Measurements from ENCODE around the gene TPGS1. TPM values are rescaled to one million over a fixed set of nuclear protein-coding genes. Genes with fewer than 3 reads are reported as not detected.

Gene TPGS1
- total RNA-seq, 1 experiment from 2014 or later: 26.2 TPM

- no peak for DNase-seq (ENCODE audit: low read depth)
Measured at GRCh38 chr19:539429-540030, 32.2 kb downstream of the TPGS1 start.

GRCh38 chr19:540867-541637 lies 33.8 kb downstream of the TPGS1 start:
- no peak for DNase-seq (ENCODE audit: low read depth)

GRCh38 chr19:541699-542098 lies 34.4 kb downstream of the TPGS1 start:
- no peak for DNase-seq (ENCODE audit: low read depth)

- no peak for DNase-seq (ENCODE audit: low read depth)
Measured at GRCh38 chr19:542173-542866, 35.0 kb downstream of the TPGS1 start.

- no peak for DNase-seq (ENCODE audit: low read depth)
Measured at GRCh38 chr19:543910-544608, 36.8 kb downstream of the TPGS1 start, which contains the start of gene GZMM. TSS of gene GZMM (plus strand) at chr19:544053. CDS start at chr19:544072, 19 bp downstream.

- DNase-seq (ENCODE audit: low read depth): no peak
Measured at GRCh38 chr19:547117-547516, 39.8 kb downstream of the TPGS1 start.

- DNase-seq (ENCODE audit: low read depth): no peak
Measured at GRCh38 chr19:547836-548720, 40.8 kb downstream of the TPGS1 start.

GRCh38 chr19:548886-549830 lies 41.9 kb downstream of the TPGS1 start:
- no peak for DNase-seq (ENCODE audit: low read depth)

- no peak for DNase-seq (ENCODE audit: low read depth)
Measured at GRCh38 chr19:554817-555216, 47.5 kb downstream of the TPGS1 start.

- no peak for DNase-seq (ENCODE audit: low read depth)
Measured at GRCh38 chr19:555474-555808, 48.1 kb downstream of the TPGS1 start.

GRCh38 chr19:556611-557382 lies 49.5 kb downstream of the TPGS1 start:
- DNase-seq (ENCODE audit: low read depth): no peak

GRCh38 chr19:558770-559439 lies 51.6 kb downstream of the TPGS1 start:
- peak; percentile 49 for DNase-seq (ENCODE audit: low read depth)

- no peak for DNase-seq (ENCODE audit: low read depth)
Measured at GRCh38 chr19:560121-560520, 52.8 kb downstream of the TPGS1 start.

GRCh38 chr19:566403-566802 lies 59.1 kb downstream of the TPGS1 start:
- DNase-seq (ENCODE audit: low read depth): no peak

GRCh38 chr19:566844-567243 lies 59.5 kb downstream of the TPGS1 start:
- DNase-seq (ENCODE audit: low read depth): no peak

- no peak for DNase-seq (ENCODE audit: low read depth)
Measured at GRCh38 chr19:567296-567900, 60.1 kb downstream of the TPGS1 start.

Measured in RPMI7951 (cell line).